Tibial nerve (tissue), 4 donors: ENCODE results near the gene RSBN1L.

ENCODE experiments used
- CTCF ChIP-seq, 5 experiments: fragments of 200-600 bp in 3 of 5; fragments of 450-650 bp in 2 of 5; sonication (generic) in 3 of 5; IDR thresholded peaks; one replicate each; pipeline ENCODE4 v1.5.1; 2016 to 2019; ENCODE audit warnings: antibody characterized with exemption in 5 of 5, mild to moderate bottlenecking in 3 of 5, moderate library complexity in 2 of 5
- EP300 ChIP-seq, 2 donors: sonication (generic); formaldehyde crosslinking; IDR thresholded peaks; one replicate each; pipeline ENCODE4 v1.6.1; 2017; ENCODE audit warnings: antibody characterized with exemption in 2 of 2, mild to moderate bottlenecking in 1 of 2

GRCh38 chr7:77802557-77803405 lies 106.5 kb downstream of the RSBN1L start:
- TF ChIP-seq EP300 (IDR thresholded peaks at IDR 0.05) = no peak
- TF ChIP-seq CTCF (IDR thresholded peaks at IDR 0.05) = no peak
